HepG2 (cell line): ENCODE measurements around the gene TEKT5. TPM values are rescaled to one million over a fixed set of nuclear protein-coding genes. Genes with fewer than 3 reads are reported as not detected.

Experiments
- AKAP8 ChIP-seq: sonication (generic); formaldehyde crosslinking; IDR thresholded peaks from 2 replicates; pipeline ENCODE4 v1.5.1; 2020; ENCODE audit warnings: mild to moderate bottlenecking, missing genetic modification reagents
- CEBPG ChIP-seq: IDR thresholded peaks from 2 replicates; pipeline ENCODE4 v1.6.1; 2016
- HNF1B ChIP-seq: sonication (generic); formaldehyde crosslinking; IDR thresholded peaks from 2 replicates; pipeline ENCODE4 v1.5.1; 2020; ENCODE audit warnings: mild to moderate bottlenecking, moderate library complexity, missing genetic modification reagents
- KDM3A ChIP-seq: IDR thresholded peaks from 2 replicates; pipeline ENCODE4 v1.6.1; 2018; ENCODE audit warnings: low read depth, missing compliant biosample characterization
- NCOA5 ChIP-seq: sonication (generic); formaldehyde crosslinking; IDR thresholded peaks from 2 replicates; pipeline ENCODE4 v1.4.0; 2020; ENCODE audit warnings: missing genetic modification reagents
- NR1H2 ChIP-seq: sonication (generic); formaldehyde crosslinking; IDR thresholded peaks from 2 replicates; pipeline ENCODE4 v1.8.1; 2022; ENCODE audit warnings: low read depth, missing genetic modification reagents, borderline replicate concordance
- PITX1 ChIP-seq: sonication (generic); formaldehyde crosslinking; IDR thresholded peaks from 2 replicates; pipeline ENCODE4 v1.5.1; 2020; ENCODE audit warnings: mild to moderate bottlenecking, missing genetic modification reagents
- POLR2G ChIP-seq: fragments of 200-400 bp; formaldehyde crosslinking; IDR thresholded peaks from 2 replicates; pipeline ENCODE4 v1.6.1; 2018; ENCODE audit warnings: mild to moderate bottlenecking, low read depth, low read length, moderate library complexity
- RXRB ChIP-seq: IDR thresholded peaks from 2 replicates; pipeline ENCODE4 v1.6.1; 2016; ENCODE audit warnings: borderline replicate concordance, missing genetic modification reagents, missing compliant biosample characterization
- SMC3 ChIP-seq: IDR thresholded peaks from 2 replicates; pipeline ENCODE4 v1.6.1; 2011; ENCODE audit warnings: low read length, improper control_type of control experiment
- TBL1XR1 ChIP-seq: fragments of 150-350 bp; IDR thresholded peaks from 2 replicates; pipeline ENCODE4 v1.6.1; 2014; ENCODE audit warnings: borderline replicate concordance, low read length; ENCODE audit not compliant: partially characterized antibody
- TBP ChIP-seq: sonication (generic); formaldehyde crosslinking; IDR thresholded peaks from 2 replicates; pipeline ENCODE4 v1.5.0; 2020; ENCODE audit warnings: missing genetic modification reagents
- YY1 ChIP-seq: IDR thresholded peaks from 2 replicates; pipeline ENCODE4 v1.6.1; 2011; ENCODE audit warnings: low read length, low read depth, moderate library complexity, mild to moderate bottlenecking; ENCODE audit not compliant: insufficient read depth, insufficient replicate concordance
- ZBED4 ChIP-seq: sonication (generic); formaldehyde crosslinking; IDR thresholded peaks from 2 replicates; pipeline ENCODE4 v1.4.0; 2020; ENCODE audit warnings: missing genetic modification reagents, borderline replicate concordance
- ZNF124 ChIP-seq: sonication (generic); formaldehyde crosslinking; IDR thresholded peaks from 2 replicates; pipeline ENCODE4 v1.4.0; 2020; ENCODE audit warnings: missing genetic modification reagents
- ZNF251 ChIP-seq: sonication (generic); formaldehyde crosslinking; IDR thresholded peaks from 2 replicates; pipeline ENCODE4 v1.9.0; 2021; ENCODE audit warnings: mild to moderate bottlenecking, missing genetic modification reagents
- ZNF280D ChIP-seq: sonication (generic); formaldehyde crosslinking; IDR thresholded peaks from 2 replicates; pipeline ENCODE4 v1.5.1; 2020; ENCODE audit warnings: mild to moderate bottlenecking, missing genetic modification reagents
- ZNF570 ChIP-seq: sonication (generic); formaldehyde crosslinking; IDR thresholded peaks from 2 replicates; pipeline ENCODE4 v1.4.0; 2020; ENCODE audit warnings: mild to moderate bottlenecking, missing genetic modification reagents, borderline replicate concordance
- ZNF660 ChIP-seq: sonication (generic); formaldehyde crosslinking; IDR thresholded peaks from 2 replicates; pipeline ENCODE4 v1.5.1; 2020; ENCODE audit warnings: mild to moderate bottlenecking, low read depth, missing genetic modification reagents, borderline replicate concordance
- ZNF792 ChIP-seq: IDR thresholded peaks from 2 replicates; pipeline ENCODE4 v1.6.1; 2016
- ZSCAN20 ChIP-seq: sonication (generic); formaldehyde crosslinking; IDR thresholded peaks from 2 replicates; pipeline ENCODE4 v1.4.0; 2020; ENCODE audit warnings: missing genetic modification reagents, mild to moderate bottlenecking, borderline replicate concordance
- polyA plus RNA-seq, 8 experiments: library from polyadenylated mRNA; depleted of rRNA in 3 of 8; stranded (reverse) in 7 of 8; unstranded in 1 of 8; fragments of >200 nt; fragmentation: Illumina TruSeq in 4 of 8; extraction: Trizol in 4 of 8; gene quantifications; 2 replicates each; pipeline versions ENCODE4 v1.2.1 to v1.2.3, GENCODE V29; 2011 to 2016; ENCODE audit warnings: low read depth in 4 of 8, missing spikeins in 1 of 8, mixed read lengths in 1 of 8; ENCODE audit not compliant: insufficient read depth in 1 of 8
- total RNA-seq, 5 experiments: library from RNA; depleted of rRNA; stranded (reverse); fragments of >200 nt; fragmentation: Illumina TruSeq; extraction: Trizol; gene quantifications; 2 replicates each; pipeline ENCODE4 v1.2.3, GENCODE V29; 2016; ENCODE audit warnings: low read depth in 1 of 5

TEKT5 gene
- total and polyA plus RNA-seq, 2 of the 13 experiments (the other 11 are each of a cell fraction or from before 2014, with no cell fraction given) = 0.16 TPM; not detected in 1

- TF ChIP-seq ZNF660 (no peak; the same call in 1 of the 2 replicates), ZNF280D (peak; percentile 41; the same call in 1 of the 2 replicates), ZNF792 (no peak; the same call in 1 of the 2 replicates), NR1H2 (CRISPR knock-in tag) (no peak), AKAP8 (CRISPR knock-in tag) (peak; percentile 29), TBP (CRISPR knock-in tag) (peak; percentile 89; the same call in 1 of the 2 replicates), ZNF251 (peak; percentile 82), POLR2G (peak; percentile 72; the same call in 1 of the 2 replicates), RXRB (CRISPR knock-in tag) (peak; percentile 63; the same call in 1 of the 2 replicates), SMC3 (peak; percentile 9; the same call in 1 of the 2 replicates), ZBED4 (peak; percentile 76; the same call in 1 of the 2 replicates), HNF1B (CRISPR knock-in tag) (no peak; the same call in 1 of the 2 replicates), PITX1 (peak; percentile 17), ZSCAN20 (peak; percentile 93; the same call in 1 of the 2 replicates), ZNF570 (CRISPR knock-in tag) (no peak), CEBPG (no peak), TBL1XR1 (no peak), YY1 (peak; percentile 69), ZNF124 (peak; percentile 42; the same call in 1 of the 2 replicates), KDM3A (CRISPR knock-in tag) (peak; percentile 88), NCOA5 (CRISPR knock-in tag) (no peak)
Observed at GRCh38 chr16:10579965-10580882, 114.5 kb downstream of the TEKT5 start, which contains the start of gene EMP2 (continued).
